Liver (tissue), 9 donors: Measurements from ENCODE around the gene THBS1. TPM values are rescaled to one million over a fixed set of nuclear protein-coding genes. Genes with fewer than 3 reads are reported as not detected.

Experiments used
- DNase-seq: peaks from one replicate; pipeline ENCODE4 v3.0.0-alpha.2; 2017; ENCODE audit warnings: low spot score
- H3K27ac ChIP-seq, 2 donors: one replicate each; pipeline ENCODE4 v1.7.0; 2013; ENCODE audit warnings: inconsistent platforms in 2 of 2, low read length in 2 of 2, control low read depth in 1 of 2, low read depth in 1 of 2, mild to moderate bottlenecking in 1 of 2
- H3K27me3 ChIP-seq, 4 donors: one replicate each; pipeline versions ENCODE4 v1.6.1 to v1.7.0; 2013; ENCODE audit warnings: low read length in 3 of 4, inconsistent platforms in 1 of 4, mild to moderate bottlenecking in 1 of 4, moderate library complexity in 1 of 4; ENCODE audit not compliant: control insufficient read depth in 4 of 4, insufficient read depth in 4 of 4
- H3K36me3 ChIP-seq, 4 donors: one replicate each; pipeline versions ENCODE4 v1.6.1 to v1.7.0; 2013; ENCODE audit warnings: low read length in 3 of 4, mild to moderate bottlenecking in 3 of 4, low read depth in 1 of 4, moderate library complexity in 1 of 4; ENCODE audit not compliant: control insufficient read depth in 4 of 4, insufficient read depth in 3 of 4
- H3K4me1 ChIP-seq, 4 donors: one replicate each; pipeline versions ENCODE4 v1.6.1 to v1.7.0; 2013; ENCODE audit warnings: low read length in 3 of 4, mild to moderate bottlenecking in 3 of 4, moderate library complexity in 1 of 4; ENCODE audit not compliant: control insufficient read depth in 4 of 4, insufficient read depth in 4 of 4
- H3K4me3 ChIP-seq, 3 donors: one replicate each; pipeline versions ENCODE4 v1.6.1 to v1.7.0; 2013; ENCODE audit warnings: low read length in 3 of 3, control low read depth in 1 of 3, low read depth in 1 of 3, mild to moderate bottlenecking in 1 of 3
- H3K9ac ChIP-seq, 2 donors: one replicate each; pipeline ENCODE4 v1.7.0; 2013; ENCODE audit warnings: low read length in 2 of 2, mild to moderate bottlenecking in 2 of 2, moderate library complexity in 2 of 2, control low read depth in 1 of 2, low read depth in 1 of 2
- H3K9me3 ChIP-seq, 4 donors: one replicate each; pipeline versions ENCODE4 v1.6.1 to v1.7.0; 2013; ENCODE audit warnings: low read length in 3 of 4; ENCODE audit not compliant: control insufficient read depth in 4 of 4
- EGR1 ChIP-seq, 2 donors: IDR thresholded peaks; 2 replicates each; pipeline ENCODE4 v1.6.1; 2016 to 2018; ENCODE audit warnings: antibody characterized with exemption in 2 of 2, low read depth in 2 of 2
- FOXA1 ChIP-seq: IDR thresholded peaks from 2 replicates; pipeline ENCODE4 v1.6.1; 2016; ENCODE audit warnings: antibody characterized with exemption
- FOXA2 ChIP-seq: IDR thresholded peaks from 2 replicates; pipeline ENCODE4 v1.6.1; 2016; ENCODE audit warnings: antibody characterized with exemption
- HNF4A ChIP-seq, 2 donors: conservative IDR thresholded peaks; 2 replicates each; pipeline ENCODE4 v1.6.1; 2016; ENCODE audit warnings: antibody characterized with exemption in 2 of 2, mild to moderate bottlenecking in 2 of 2
- HNF4G ChIP-seq: IDR thresholded peaks from 2 replicates; pipeline ENCODE4 v1.6.1; 2016; ENCODE audit warnings: antibody characterized with exemption
- JUND ChIP-seq, 2 donors: IDR thresholded peaks; 2 replicates each; pipeline ENCODE4 v1.6.1; 2016; ENCODE audit warnings: antibody characterized with exemption in 2 of 2
- NR2F2 ChIP-seq: IDR thresholded peaks from 2 replicates; pipeline ENCODE4 v1.6.1; 2016; ENCODE audit warnings: antibody characterized with exemption
- RAD21 ChIP-seq, 2 donors: IDR thresholded peaks; 2 replicates each; pipeline ENCODE4 v1.6.1; 2016; ENCODE audit warnings: antibody characterized with exemption in 2 of 2, mild to moderate bottlenecking in 2 of 2
- RXRA ChIP-seq, 2 donors: IDR thresholded peaks; 2 replicates each; pipeline ENCODE4 v1.6.1; 2017 to 2018; ENCODE audit warnings: antibody characterized with exemption in 2 of 2, mild to moderate bottlenecking in 1 of 2
- SP1 ChIP-seq: IDR thresholded peaks from 2 replicates; pipeline ENCODE4 v1.6.1; 2018; ENCODE audit warnings: antibody characterized with exemption, mild to moderate bottlenecking
- TAF1 ChIP-seq: conservative IDR thresholded peaks from 2 replicates; pipeline ENCODE4 v1.6.1; 2016; ENCODE audit warnings: antibody characterized with exemption, mild to moderate bottlenecking
- YY1 ChIP-seq: IDR thresholded peaks from 2 replicates; pipeline ENCODE4 v1.6.1; 2016; ENCODE audit warnings: antibody characterized with exemption, mild to moderate bottlenecking
- WGBS: extraction: QIAGEN DNeasy Blood & Tissue Kit; methylation state at CpG from one replicate; pipeline ENCODE4 v1.1.7; 2013; 5-methylcytosine and 5-hydroxymethylcytosine counted together
- polyA plus RNA-seq, 2 donors: library from polyadenylated mRNA; stranded (reverse) in 1 of 2; unstranded in 1 of 2; fragments of 200-250 nt in 1 of 2; fragments of >200 nt in 1 of 2; fragmentation: Nextera tagmentation in 1 of 2; extraction: Ambion mirVana in 1 of 2; gene quantifications; one replicate each; pipeline versions ENCODE4 v1.2.1 to v1.2.3, GENCODE V29; 2013 to 2015
- total RNA-seq, 2 donors: library from RNA; depleted of rRNA; stranded (reverse); fragments of >200 nt; gene quantifications; one replicate each; pipeline ENCODE4 v1.2.3, GENCODE V29; 2014
- TF ChIP-seq, protein P1 (sequence below): IDR thresholded peaks from 2 replicates; pipeline ENCODE4 v1.6.1; 2016; ENCODE audit warnings: antibody characterized with exemption, mild to moderate bottlenecking
- TF ChIP-seq, protein P2 (sequence below): IDR thresholded peaks from 2 replicates; pipeline ENCODE4 v1.6.1; 2016; ENCODE audit warnings: antibody characterized with exemption
- TF ChIP-seq, protein P3 (sequence below): IDR thresholded peaks from 2 replicates; pipeline ENCODE4 v1.6.1; 2016; ENCODE audit warnings: antibody characterized with exemption
- donor health status: healthy.
- donor health status: healthy.
- donor health status: healthy.
- donor health status: healthy.
- donor health status: healthy.

The THBS1 gene
- total and polyA plus RNA-seq, 4 donors: 8.9 to 73.6 (median 22.6) TPM

DNA sequence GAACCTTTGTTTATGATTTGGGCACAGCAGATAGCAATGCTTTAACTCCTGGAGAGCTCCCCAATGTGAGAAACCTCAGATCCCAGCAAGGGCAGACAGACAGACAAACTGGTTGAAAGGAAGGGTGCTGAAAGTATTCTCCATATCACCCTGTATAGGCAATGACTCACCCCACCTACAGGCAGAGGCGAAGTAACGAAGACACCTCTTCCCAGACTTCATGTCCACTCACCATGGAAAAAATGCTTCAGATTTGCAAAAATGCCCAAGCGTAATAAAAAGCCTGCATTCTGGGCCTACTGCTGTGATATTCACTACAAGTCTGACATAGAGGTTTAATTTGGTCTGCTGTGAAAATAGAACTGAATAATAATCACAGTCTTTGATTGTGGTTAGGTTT is 50.5 kb downstream of the THBS1 start:
- no peaks in the 10 kb centered on the region for H3K36me3 ChIP-seq
- TF ChIP-seq YY1 (no peak), NR2F2 (no peak), RAD21 (IDR thresholded peaks at IDR 0.05) (no peak), TAF1 (no peak), HNF4A (conservative IDR thresholded peaks at IDR 0.05) (no peak), FOXA2 (no peak), SP1 (no peak), JUND (IDR thresholded peaks at IDR 0.05) (no peak)
- H3K4me3 ChIP-seq: no peak overlapping the region
- no peak for DNase-seq
- H3K9me3 ChIP-seq: no peaks in the 10 kb centered on the region
- WGBS: 94% methylated on average over 3 of the region's 3 CpGs
- peaks cover 0 to 5% (median 2%) of the 10 kb centered on the region in 4 donors for H3K4me1 ChIP-seq
- no peaks in the 10 kb centered on the region for H3K27me3 ChIP-seq
- no peak overlapping the region for H3K27ac ChIP-seq
- H3K9ac ChIP-seq: no peak overlapping the region

DNA sequence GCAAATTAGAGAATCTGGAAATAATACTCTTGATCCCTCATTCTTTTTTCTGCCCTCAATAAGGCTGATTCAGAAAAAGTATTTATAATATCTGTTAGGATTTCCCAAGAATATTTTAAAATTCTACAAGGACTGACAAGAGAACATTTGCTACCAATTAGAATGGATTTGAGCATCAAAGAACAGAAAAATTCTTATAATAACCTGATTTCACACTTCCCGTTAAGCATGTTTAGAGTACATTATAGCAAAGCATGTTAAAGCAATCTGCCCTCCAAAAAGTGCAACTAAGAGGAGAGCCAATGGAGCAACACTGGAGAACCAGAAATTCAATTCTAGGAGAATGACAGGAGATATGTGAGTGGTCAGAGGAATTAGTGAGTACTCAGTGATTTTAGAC is 57.2 kb downstream of the THBS1 start:
- WGBS: 94% methylated on average over 1 of the region's 1 CpG

DNA sequence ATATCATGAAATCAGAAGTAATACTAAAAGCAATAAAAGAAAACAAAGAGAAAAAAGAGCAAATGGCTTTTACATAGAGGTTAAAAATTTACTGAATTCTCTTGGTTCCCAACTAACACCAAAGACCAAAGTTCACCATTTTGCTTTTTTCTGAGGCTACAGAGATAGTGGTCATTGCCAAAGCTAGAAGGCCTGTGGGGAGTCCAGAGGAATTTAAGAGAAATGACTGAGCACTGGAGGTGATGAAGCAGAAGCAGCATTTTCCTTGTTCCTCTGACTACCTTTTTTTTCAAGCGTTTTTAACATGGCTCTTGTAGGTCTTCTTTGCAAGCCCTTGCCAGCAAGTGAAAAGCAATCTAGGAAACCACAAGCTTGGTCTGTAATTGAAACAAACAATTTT is 58.2 kb downstream of the THBS1 start:
- TF ChIP-seq HNF4A (conservative IDR thresholded peaks at IDR 0.05) (peak; percentile 32 to 45), EGR1 (IDR thresholded peaks at IDR 0.05; ENCODE audit: low read depth in 2 of 2) (no peak), YY1 (no peak), SP1 (no peak)
- TF ChIP-seq, protein P1, sequence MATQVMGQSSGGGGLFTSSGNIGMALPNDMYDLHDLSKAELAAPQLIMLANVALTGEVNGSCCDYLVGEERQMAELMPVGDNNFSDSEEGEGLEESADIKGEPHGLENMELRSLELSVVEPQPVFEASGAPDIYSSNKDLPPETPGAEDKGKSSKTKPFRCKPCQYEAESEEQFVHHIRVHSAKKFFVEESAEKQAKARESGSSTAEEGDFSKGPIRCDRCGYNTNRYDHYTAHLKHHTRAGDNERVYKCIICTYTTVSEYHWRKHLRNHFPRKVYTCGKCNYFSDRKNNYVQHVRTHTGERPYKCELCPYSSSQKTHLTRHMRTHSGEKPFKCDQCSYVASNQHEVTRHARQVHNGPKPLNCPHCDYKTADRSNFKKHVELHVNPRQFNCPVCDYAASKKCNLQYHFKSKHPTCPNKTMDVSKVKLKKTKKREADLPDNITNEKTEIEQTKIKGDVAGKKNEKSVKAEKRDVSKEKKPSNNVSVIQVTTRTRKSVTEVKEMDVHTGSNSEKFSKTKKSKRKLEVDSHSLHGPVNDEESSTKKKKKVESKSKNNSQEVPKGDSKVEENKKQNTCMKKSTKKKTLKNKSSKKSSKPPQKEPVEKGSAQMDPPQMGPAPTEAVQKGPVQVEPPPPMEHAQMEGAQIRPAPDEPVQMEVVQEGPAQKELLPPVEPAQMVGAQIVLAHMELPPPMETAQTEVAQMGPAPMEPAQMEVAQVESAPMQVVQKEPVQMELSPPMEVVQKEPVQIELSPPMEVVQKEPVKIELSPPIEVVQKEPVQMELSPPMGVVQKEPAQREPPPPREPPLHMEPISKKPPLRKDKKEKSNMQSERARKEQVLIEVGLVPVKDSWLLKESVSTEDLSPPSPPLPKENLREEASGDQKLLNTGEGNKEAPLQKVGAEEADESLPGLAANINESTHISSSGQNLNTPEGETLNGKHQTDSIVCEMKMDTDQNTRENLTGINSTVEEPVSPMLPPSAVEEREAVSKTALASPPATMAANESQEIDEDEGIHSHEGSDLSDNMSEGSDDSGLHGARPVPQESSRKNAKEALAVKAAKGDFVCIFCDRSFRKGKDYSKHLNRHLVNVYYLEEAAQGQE: no peak
- no peak for DNase-seq
- no peak overlapping the region for H3K4me3 ChIP-seq
- H3K27me3 ChIP-seq: no peaks in the 10 kb centered on the region
- peaks cover 0 to 3% (median 0%) of the 10 kb centered on the region in 4 donors for H3K9me3 ChIP-seq
- 84% methylated on average over 1 of the region's 1 CpG for WGBS
- no peaks in the 10 kb centered on the region for H3K36me3 ChIP-seq
- H3K4me1 ChIP-seq: peaks cover 0 to 3% (median 1%) of the 10 kb centered on the region in 4 donors
- H3K9ac ChIP-seq: no peak overlapping the region
- H3K27ac ChIP-seq: no peak overlapping the region

More for the DNA sequence above, 57.2 kb downstream of the THBS1 start:
- no peak for DNase-seq
- Histone ChIP-seq H3K27me3 (no peaks in the 10 kb centered on the region), H3K36me3 (no peaks in the 10 kb centered on the region), H3K27ac (no peak overlapping the region), H3K9me3 (peaks cover 0 to 3% (median 0%) of the 10 kb centered on the region in 4 donors), H3K9ac (no peak overlapping the region), H3K4me1 (peaks cover 0 to 3% (median 1%) of the 10 kb centered on the region in 4 donors), H3K4me3 (no peak overlapping the region)
- TF ChIP-seq YY1 (no peak), RAD21 (IDR thresholded peaks at IDR 0.05) (no peak), FOXA1 (no peak), NR2F2 (no peak), HNF4G (no peak), TAF1 (no peak), RXRA (IDR thresholded peaks at IDR 0.05) (no peak)
- TF ChIP-seq, protein P2, sequence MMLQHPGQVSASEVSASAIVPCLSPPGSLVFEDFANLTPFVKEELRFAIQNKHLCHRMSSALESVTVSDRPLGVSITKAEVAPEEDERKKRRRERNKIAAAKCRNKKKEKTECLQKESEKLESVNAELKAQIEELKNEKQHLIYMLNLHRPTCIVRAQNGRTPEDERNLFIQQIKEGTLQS: no peak
- TF ChIP-seq, protein P3, sequence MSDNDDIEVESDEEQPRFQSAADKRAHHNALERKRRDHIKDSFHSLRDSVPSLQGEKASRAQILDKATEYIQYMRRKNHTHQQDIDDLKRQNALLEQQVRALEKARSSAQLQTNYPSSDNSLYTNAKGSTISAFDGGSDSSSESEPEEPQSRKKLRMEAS: no peak
